GM12874 (cell line): ENCODE data around the gene GH1.

ENCODE experiments used
- CTCF ChIP-seq: IDR thresholded peaks from 2 replicates; pipeline ENCODE4 v1.5.1; 2011; ENCODE audit warnings: low read depth, mild to moderate bottlenecking, control low read depth, low read length, moderate library complexity; ENCODE audit not compliant: insufficient read depth

GH1 gene

GRCh38 chr17:63929860-63930766 is 11.5 kb upstream of the GH1 start:
- no peak for TF ChIP-seq CTCF

- no peak for TF ChIP-seq CTCF
These were observed 10.5 kb upstream of the GH1 start for GRCh38 chr17:63928966-63929695.

- TF ChIP-seq CTCF = no peak
These were observed 9.6 kb upstream of the GH1 start for GRCh38 chr17:63928172-63928666.

GRCh38 chr17:63927464-63928171 is 9.0 kb upstream of the GH1 start:
- TF ChIP-seq CTCF = no peak

- no peak for TF ChIP-seq CTCF
These were observed 7.5 kb upstream of the GH1 start for GRCh38 chr17:63926164-63926563.

GRCh38 chr17:63925615-63926014 is 7.0 kb upstream of the GH1 start:
- TF ChIP-seq CTCF = no peak

- peak; percentile 97 for TF ChIP-seq CTCF
These were observed 678 bp upstream of the GH1 start for GRCh38 chr17:63919311-63919723.
